Transverse colon (tissue), 4 donors: ENCODE measurements around the gene MRNIP.

Experiments used
- EP300 ChIP-seq: sonication (generic); formaldehyde crosslinking; IDR thresholded peaks from one replicate; pipeline ENCODE4 v1.6.1; 2017; ENCODE audit warnings: antibody characterized with exemption, low read depth
- POLR2A ChIP-seq: fragments of 450-650 bp; IDR thresholded peaks from one replicate; pipeline ENCODE4 v1.6.1; 2016; ENCODE audit warnings: antibody characterized with exemption, mild to moderate bottlenecking, moderate library complexity
- POLR2AphosphoS5 ChIP-seq, 3 donors: sonication (generic); formaldehyde crosslinking; IDR thresholded peaks; one replicate each; pipeline ENCODE4 v1.6.1; 2016; ENCODE audit warnings: antibody characterized with exemption in 3 of 3
- TF ChIP-seq, protein P1 (sequence below), 5 experiments: fragments of 200-600 bp in 3 of 5; fragments of 450-650 bp in 2 of 5; sonication (generic) in 3 of 5; IDR thresholded peaks; 1 replicate in 2 of 5; 2 replicates in 3 of 5; pipeline ENCODE4 v1.5.1; 2016 to 2017; ENCODE audit warnings: antibody characterized with exemption in 5 of 5, inconsistent platforms in 3 of 5, mild to moderate bottlenecking in 2 of 5, moderate library complexity in 1 of 5

DNA sequence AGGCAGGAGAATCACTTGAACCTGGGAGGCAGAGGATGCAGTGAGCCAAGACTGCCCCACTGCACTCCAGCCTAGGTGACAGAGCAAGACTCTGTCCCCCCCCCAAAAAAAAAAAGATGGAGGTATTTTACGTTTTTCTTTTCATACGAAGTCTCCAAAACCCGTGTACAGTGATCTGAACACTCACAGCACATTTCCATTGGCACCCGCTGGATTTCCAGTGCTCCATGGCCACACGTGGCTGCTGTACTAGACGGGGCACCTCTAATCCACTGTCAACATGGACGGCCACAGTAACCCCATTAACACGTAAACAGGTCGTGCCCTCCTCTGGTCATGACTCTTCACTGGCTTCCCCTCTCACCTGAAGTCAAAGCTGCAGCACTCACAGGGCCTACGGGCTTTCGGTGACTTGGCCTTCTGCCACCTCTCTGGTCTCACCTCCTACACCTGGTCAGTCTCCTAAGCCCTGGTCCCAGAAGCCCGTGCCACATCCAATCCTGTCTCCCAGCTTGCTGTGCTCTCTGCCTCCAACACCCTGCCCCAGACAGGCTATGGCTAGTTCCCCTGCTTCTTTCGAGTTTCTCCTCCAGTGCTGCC is 27.0 kb upstream of the MRNIP start:
- TF ChIP-seq POLR2A (no peak), EP300 (no peak), POLR2AphosphoS5 (IDR thresholded peaks at IDR 0.05) (no peak)
- TF ChIP-seq, protein P1, sequence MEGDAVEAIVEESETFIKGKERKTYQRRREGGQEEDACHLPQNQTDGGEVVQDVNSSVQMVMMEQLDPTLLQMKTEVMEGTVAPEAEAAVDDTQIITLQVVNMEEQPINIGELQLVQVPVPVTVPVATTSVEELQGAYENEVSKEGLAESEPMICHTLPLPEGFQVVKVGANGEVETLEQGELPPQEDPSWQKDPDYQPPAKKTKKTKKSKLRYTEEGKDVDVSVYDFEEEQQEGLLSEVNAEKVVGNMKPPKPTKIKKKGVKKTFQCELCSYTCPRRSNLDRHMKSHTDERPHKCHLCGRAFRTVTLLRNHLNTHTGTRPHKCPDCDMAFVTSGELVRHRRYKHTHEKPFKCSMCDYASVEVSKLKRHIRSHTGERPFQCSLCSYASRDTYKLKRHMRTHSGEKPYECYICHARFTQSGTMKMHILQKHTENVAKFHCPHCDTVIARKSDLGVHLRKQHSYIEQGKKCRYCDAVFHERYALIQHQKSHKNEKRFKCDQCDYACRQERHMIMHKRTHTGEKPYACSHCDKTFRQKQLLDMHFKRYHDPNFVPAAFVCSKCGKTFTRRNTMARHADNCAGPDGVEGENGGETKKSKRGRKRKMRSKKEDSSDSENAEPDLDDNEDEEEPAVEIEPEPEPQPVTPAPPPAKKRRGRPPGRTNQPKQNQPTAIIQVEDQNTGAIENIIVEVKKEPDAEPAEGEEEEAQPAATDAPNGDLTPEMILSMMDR (IDR thresholded peaks at IDR 0.05): no peak
